OCI-LY7 (cell line): ENCODE results near the gene MOB3B. TPM values are rescaled to one million over a fixed set of nuclear protein-coding genes. Genes with fewer than 3 reads are reported as not detected.

Experiments
- BruUV-seq: library from RNA; stranded (reverse); fragments of 400-500 nt; replicated peaks from 2 replicates; lab custom pipeline; 2021; lab: Mats Ljungman, UMichigan
- CTCF ChIA-PET: fragments of 300-600 bp; sonication (Branson Sonifier 250); formaldehyde crosslinking; loops from one replicate; lab custom pipeline; 2022; ENCODE audit warnings: antibody characterized with exemption; ENCODE audit not compliant: unreplicated experiment; lab: Charles Lee
- POLR2A ChIA-PET: fragments of 300-600 bp; sonication (Branson Sonifier 250); formaldehyde crosslinking; loops from one replicate; lab custom pipeline; 2022; ENCODE audit warnings: antibody characterized with exemption; lab: Charles Lee
- DNase-seq: peaks from one replicate; pipeline ENCODE4 v3.0.0-alpha.2; 2015; ENCODE audit warnings: low spot score
- H2AFZ ChIP-seq: fragments of 200-600 bp; sonication (generic), shearing (Covaris generic); 2 replicates; pipeline ENCODE4 v1.6.1; 2014; ENCODE audit warnings: mild to moderate bottlenecking, antibody characterized with exemption, low read length, moderate library complexity
- H3K27ac ChIP-seq: fragments of 200-600 bp; sonication (generic); 2 replicates; pipeline ENCODE4 v1.5.1; 2014; ENCODE audit warnings: mixed run types, low read depth, mild to moderate bottlenecking, moderate library complexity, low read length, inconsistent platforms; ENCODE audit not compliant: poor library complexity, severe bottlenecking
- H3K36me3 ChIP-seq: fragments of 200-600 bp; sonication (generic); 2 replicates; pipeline ENCODE4 v1.6.1; 2014; ENCODE audit warnings: mild to moderate bottlenecking, antibody characterized with exemption, low read length, moderate library complexity, mixed read lengths; ENCODE audit not compliant: insufficient read depth
- H3K4me1 ChIP-seq: fragments of 200-600 bp; sonication (generic); 2 replicates; pipeline ENCODE4 v1.5.1; 2014; ENCODE audit warnings: mild to moderate bottlenecking, low read length; ENCODE audit not compliant: insufficient read depth, poor library complexity, severe bottlenecking
- H3K4me2 ChIP-seq: fragments of 200-600 bp; sonication (generic); 2 replicates; pipeline ENCODE4 v1.6.1; 2014; ENCODE audit warnings: mild to moderate bottlenecking, low read length
- H3K4me3 ChIP-seq: fragments of 200-600 bp; sonication (generic); 2 replicates; pipeline ENCODE4 v1.5.1; 2014; ENCODE audit warnings: mild to moderate bottlenecking, low read depth, low read length; ENCODE audit not compliant: poor library complexity, severe bottlenecking
- H3K79me2 ChIP-seq: fragments of 200-600 bp; sonication (generic); 2 replicates; pipeline ENCODE4 v1.6.1; 2016; ENCODE audit warnings: low read depth, mild to moderate bottlenecking, low read length, moderate library complexity, mixed read lengths; ENCODE audit not compliant: insufficient read depth
- H3K9me2 ChIP-seq: fragments of 200-600 bp; sonication (generic); 2 replicates; pipeline ENCODE4 v1.6.1; 2016; ENCODE audit warnings: mild to moderate bottlenecking, low read length, mixed read lengths; ENCODE audit not compliant: insufficient read depth
- H3K9me3 ChIP-seq: fragments of 200-600 bp; sonication (generic); 2 replicates; pipeline ENCODE4 v1.6.1; 2014; ENCODE audit warnings: mild to moderate bottlenecking, mixed run types, low read length, mixed read lengths
- H4K20me1 ChIP-seq: fragments of 200-600 bp; sonication (generic); 2 replicates; pipeline ENCODE4 v1.6.1; 2014; ENCODE audit warnings: mild to moderate bottlenecking, antibody characterized with exemption, low read length, moderate library complexity, mixed read lengths; ENCODE audit not compliant: insufficient read depth
- CTCF ChIP-seq: fragments of 200-600 bp; sonication (generic); conservative IDR thresholded peaks from 2 replicates; pipeline ENCODE4 v1.5.1; 2014; ENCODE audit warnings: mild to moderate bottlenecking, antibody characterized with exemption, low read length, moderate library complexity, mixed read lengths
- EZH2phosphoT487 ChIP-seq: fragments of 200-600 bp; sonication (generic); IDR thresholded peaks from 2 replicates; pipeline ENCODE4 v1.6.1; 2018; ENCODE audit warnings: low read depth, borderline replicate concordance, mild to moderate bottlenecking, mixed run types, antibody characterized with exemption, low read length, moderate library complexity, mixed read lengths
- intact Hi-C: fragments of 100-400 bp; cut with micrococcal nuclease; formaldehyde crosslinking; loops from one replicate; pipeline ENCODE4 v1.10.0; 2022; ENCODE audit not compliant: unreplicated experiment
- total RNA-seq, 2 experiments: library from RNA; depleted of rRNA in 1 of 2; stranded (reverse); fragments of >200 nt in 1 of 2; shearing (Covaris generic) in 1 of 2; gene quantifications; 2 replicates each; pipeline ENCODE4 v1.2.3, GENCODE V29; 2014 to 2022

The MOB3B gene
- total RNA-seq, 2 experiments from 2014 or later: 0.04 TPM; not detected in 1

DNA sequence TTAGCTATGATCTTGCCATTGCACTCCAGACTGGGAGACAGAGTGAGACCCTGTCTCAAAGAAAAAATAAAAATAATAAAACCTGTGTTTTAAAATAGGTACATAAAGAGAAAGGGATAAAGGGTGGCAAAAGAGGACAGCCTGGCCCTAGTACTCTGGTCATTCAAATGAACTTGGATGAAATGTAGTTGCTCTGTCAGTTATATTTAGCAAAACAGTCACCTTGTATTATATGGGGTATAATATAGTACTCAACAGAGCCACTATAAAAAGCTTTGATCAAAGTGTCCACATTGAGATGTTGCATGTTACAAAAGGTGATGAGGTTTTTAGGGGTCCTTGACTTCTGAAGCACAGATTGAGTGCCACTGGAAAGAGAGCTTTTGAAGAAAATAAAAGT, 171.6 kb downstream of the MOB3B start:
- H2AFZ ChIP-seq: no peak overlapping the region
- H3K4me2 ChIP-seq: no peak overlapping the region
- TF ChIP-seq EZH2phosphoT487 (no peak), CTCF (no peak)
- H4K20me1 ChIP-seq: no peaks in the 10 kb centered on the region
- no peaks in the 10 kb centered on the region for H3K36me3 ChIP-seq
- DNase-seq: no peak
- ChIA-PET POLR2A (interaction anchor here (0.7 to 1.3 kb wide), 2 partner anchors 20 to 391 kb away, joined by 3 read pairs; no protein-coding TSS in a partner anchor), CTCF (no interaction called here)
- no peaks in the 10 kb centered on the region for H3K4me1 ChIP-seq
- no TSS peak for BruUV-seq
- H3K9me2 ChIP-seq: no peaks in the 10 kb centered on the region
- H3K9me3 ChIP-seq: no peaks in the 10 kb centered on the region
- no peak overlapping the region for H3K27ac ChIP-seq
- H3K4me3 ChIP-seq: no peak overlapping the region
- intact Hi-C loops: no loop called here
- H3K79me2 ChIP-seq: no peaks in the 10 kb centered on the region

DNA sequence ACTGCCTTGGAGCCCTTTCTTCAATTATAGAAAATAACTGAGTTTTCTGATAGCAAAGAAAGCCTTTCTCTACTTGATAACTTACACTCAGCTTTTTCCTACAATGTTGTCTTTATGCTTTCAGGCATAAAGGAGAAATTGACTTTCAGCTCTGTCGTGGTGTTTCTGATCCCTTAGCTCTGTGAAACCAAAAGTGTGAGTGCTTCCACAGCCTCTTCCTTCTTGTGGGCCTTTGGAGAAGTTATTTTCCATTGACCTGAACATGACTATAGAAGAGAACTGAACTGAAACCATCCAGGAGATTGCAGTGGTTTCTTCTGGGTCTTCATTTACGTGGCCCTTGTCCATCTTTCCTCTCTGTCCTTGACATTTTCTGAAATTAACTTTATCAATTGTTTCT, 173.2 kb downstream of the MOB3B start:
- no peak for DNase-seq
- no peak overlapping the region for H2AFZ ChIP-seq
- no peaks in the 10 kb centered on the region for H4K20me1 ChIP-seq
- ChIA-PET POLR2A (interaction anchor here (0.6 kb wide), 1 partner anchor 86 kb away, joined by 3 read pairs; no protein-coding TSS in a partner anchor), CTCF (no interaction called here)
- no peak overlapping the region for H3K4me2 ChIP-seq
- intact Hi-C loops: no loop called here
- H3K9me2 ChIP-seq: no peaks in the 10 kb centered on the region
- BruUV-seq: no TSS peak
- no peaks in the 10 kb centered on the region for H3K79me2 ChIP-seq
- H3K27ac ChIP-seq: no peak overlapping the region
- no peaks in the 10 kb centered on the region for H3K9me3 ChIP-seq
- TF ChIP-seq CTCF (no peak), EZH2phosphoT487 (no peak)
- H3K36me3 ChIP-seq: no peaks in the 10 kb centered on the region
- no peaks in the 10 kb centered on the region for H3K4me1 ChIP-seq
- H3K4me3 ChIP-seq: no peak overlapping the region

GRCh38 chr9:27355166-27355565, 174.4 kb downstream of the MOB3B start:
- no peaks in the 10 kb centered on the region for H3K36me3 ChIP-seq
- intact Hi-C loops: no loop called here
- no peak overlapping the region for H3K4me3 ChIP-seq
- no peak overlapping the region for H3K27ac ChIP-seq
- no peak for DNase-seq
- H3K4me2 ChIP-seq: no peak overlapping the region
- no peaks in the 10 kb centered on the region for H4K20me1 ChIP-seq
- H3K9me2 ChIP-seq: no peaks in the 10 kb centered on the region
- ChIA-PET CTCF (no interaction called here), POLR2A (no interaction called here)
- no peaks in the 10 kb centered on the region for H3K79me2 ChIP-seq
- H2AFZ ChIP-seq: no peak overlapping the region
- BruUV-seq: no TSS peak
- H3K4me1 ChIP-seq: no peaks in the 10 kb centered on the region
- no peaks in the 10 kb centered on the region for H3K9me3 ChIP-seq
- no peak for TF ChIP-seq CTCF
- TF ChIP-seq EZH2phosphoT487: no peak
